H9 (cell line): Measurements from ENCODE around the gene SFXN1. TPM values are rescaled to one million over a fixed set of nuclear protein-coding genes. Genes with fewer than 3 reads are reported as not detected.

ENCODE experiments used
- DNase-seq: peaks from one replicate; pipeline ENCODE4 v3.0.0-alpha.2; 2017
- H2AFZ ChIP-seq: one replicate; pipeline ENCODE4 v1.6.1; 2013; ENCODE audit warnings: mild to moderate bottlenecking, low read length, control low read depth, moderate library complexity
- H2AK5ac ChIP-seq: 2 replicates; pipeline ENCODE4 v1.6.1; 2013; ENCODE audit warnings: low read length, control low read depth, mixed read lengths; ENCODE audit not compliant: insufficient read length
- H2BK120ac ChIP-seq: one replicate; pipeline ENCODE4 v1.6.1; 2013; ENCODE audit warnings: low read depth, mild to moderate bottlenecking, low read length, control low read depth, inconsistent platforms; ENCODE audit not compliant: poor library complexity, severe bottlenecking
- H2BK12ac ChIP-seq: 2 replicates; pipeline ENCODE4 v1.6.1; 2013; ENCODE audit warnings: low read length, control low read depth, mixed read lengths, low read depth; ENCODE audit not compliant: insufficient read length
- H2BK15ac ChIP-seq: 2 replicates; pipeline ENCODE4 v1.6.1; 2013; ENCODE audit warnings: low read depth, low read length, control low read depth
- H2BK20ac ChIP-seq: one replicate; pipeline ENCODE4 v1.6.1; 2013; ENCODE audit warnings: low read depth, mild to moderate bottlenecking, low read length, control low read depth, inconsistent platforms; ENCODE audit not compliant: poor library complexity, severe bottlenecking
- H2BK5ac ChIP-seq: 2 replicates; pipeline ENCODE4 v1.6.1; 2013; ENCODE audit warnings: low read length, control low read depth, mixed read lengths; ENCODE audit not compliant: insufficient read length
- H3K14ac ChIP-seq: 2 replicates; pipeline ENCODE4 v1.6.1; 2013; ENCODE audit warnings: low read length, control low read depth; ENCODE audit not compliant: insufficient read depth
- H3K18ac ChIP-seq: 2 replicates; pipeline ENCODE4 v1.6.1; 2013; ENCODE audit warnings: low read depth, mild to moderate bottlenecking, mixed read lengths, low read length, control low read depth; ENCODE audit not compliant: insufficient read length
- H3K23ac ChIP-seq: 2 replicates; pipeline ENCODE4 v1.6.1; 2013; ENCODE audit warnings: low read length, control low read depth, mixed read lengths, low read depth; ENCODE audit not compliant: insufficient read length
- H3K23me2 ChIP-seq: 2 replicates; pipeline ENCODE4 v1.6.1; 2013; ENCODE audit warnings: low read depth, mild to moderate bottlenecking, mixed read lengths, low read length, control low read depth; ENCODE audit not compliant: insufficient read length, poor library complexity, severe bottlenecking
- H3K27ac ChIP-seq: 2 replicates; pipeline ENCODE4 v1.5.1; 2013; ENCODE audit warnings: low read length, control low read depth, mixed read lengths, low read depth; ENCODE audit not compliant: insufficient read length
- H3K27me3 ChIP-seq: 2 replicates; pipeline ENCODE4 v1.6.1; 2013; ENCODE audit warnings: low read length, control low read depth, inconsistent platforms; ENCODE audit not compliant: insufficient read depth
- H3K4ac ChIP-seq: 2 replicates; pipeline ENCODE4 v1.6.1; 2013; ENCODE audit warnings: low read depth, mild to moderate bottlenecking, control low read depth, inconsistent platforms, low read length, moderate library complexity
- H3K4me1 ChIP-seq: 2 replicates; pipeline ENCODE4 v1.6.1; 2013; ENCODE audit warnings: low read length, control low read depth, inconsistent platforms; ENCODE audit not compliant: insufficient read depth
- H3K4me2 ChIP-seq: 2 replicates; pipeline ENCODE4 v1.6.1; 2013; ENCODE audit warnings: low read length, control low read depth, mixed read lengths; ENCODE audit not compliant: insufficient read length, insufficient read depth
- H3K56ac ChIP-seq: 2 replicates; pipeline ENCODE4 v1.6.1; 2013; ENCODE audit warnings: low read depth, mild to moderate bottlenecking, mixed read lengths, low read length, control low read depth; ENCODE audit not compliant: insufficient read length
- H3K79me1 ChIP-seq: 2 replicates; pipeline ENCODE4 v1.6.1; 2013; ENCODE audit warnings: low read depth, mild to moderate bottlenecking, moderate library complexity, low read length, control low read depth, inconsistent platforms; ENCODE audit not compliant: insufficient read depth, poor library complexity, severe bottlenecking
- H3K79me2 ChIP-seq: 2 replicates; pipeline ENCODE4 v1.6.1; 2013; ENCODE audit warnings: low read length, control low read depth, inconsistent platforms; ENCODE audit not compliant: insufficient read depth
- H3K9ac ChIP-seq: 2 replicates; pipeline ENCODE4 v1.6.1; 2013; ENCODE audit warnings: low read length, control low read depth, mixed read lengths; ENCODE audit not compliant: insufficient read length; ENCODE audit errors: extremely low read depth
- H3K9me3 ChIP-seq: one replicate; pipeline ENCODE4 v1.6.1; 2013; ENCODE audit warnings: low read depth, low read length, inconsistent platforms; ENCODE audit not compliant: control insufficient read depth
- H3T11ph ChIP-seq: one replicate; pipeline ENCODE4 v1.6.1; 2013; ENCODE audit warnings: mild to moderate bottlenecking, low read length, control low read depth, inconsistent platforms
- H4K20me1 ChIP-seq: one replicate; pipeline ENCODE4 v1.6.1; 2013; ENCODE audit not compliant: control insufficient read depth, insufficient read length, insufficient read depth
- H4K5ac ChIP-seq: 2 replicates; pipeline ENCODE4 v1.6.1; 2013; ENCODE audit warnings: low read depth, mild to moderate bottlenecking, mixed read lengths, low read length, control low read depth; ENCODE audit not compliant: insufficient read length
- H4K8ac ChIP-seq: replicated peaks from 2 replicates; pipeline ENCODE4 v1.6.1; 2013; ENCODE audit warnings: low read length, control low read depth, mixed read lengths, low read depth; ENCODE audit not compliant: insufficient read length
- H4K91ac ChIP-seq: 2 replicates; pipeline ENCODE4 v1.6.1; 2013; ENCODE audit warnings: low read depth, mild to moderate bottlenecking, moderate library complexity, mixed read lengths, low read length, control low read depth; ENCODE audit not compliant: insufficient read length
- H3K27ac Mint-ChIP-seq, 3 experiments: 2 replicates in 2 of 3; 3 replicates in 1 of 3; pipeline ENCODE4 v1.8.0; 2020 to 2021; ENCODE audit warnings: mixed read lengths in 3 of 3, mild to moderate bottlenecking in 1 of 3, moderate library complexity in 1 of 3
- H3K27me3 Mint-ChIP-seq: 2 replicates; pipeline ENCODE4 v1.8.0; 2021; ENCODE audit warnings: low read depth, mild to moderate bottlenecking, moderate library complexity, mixed read lengths
- H3K36me3 Mint-ChIP-seq, 3 experiments: 2 replicates in 2 of 3; 3 replicates in 1 of 3; pipeline ENCODE4 v1.8.0; 2020 to 2021; ENCODE audit warnings: low read depth in 3 of 3, mixed read lengths in 3 of 3; ENCODE audit not compliant: insufficient read depth in 1 of 3
- H3K4me1 Mint-ChIP-seq, 2 experiments: 2 replicates each; pipeline ENCODE4 v1.8.0; 2020; ENCODE audit warnings: mixed read lengths in 2 of 2
- H3K4me3 Mint-ChIP-seq, 2 experiments: 2 replicates in 1 of 2; 3 replicates in 1 of 2; pipeline ENCODE4 v1.8.0; 2020 to 2021; ENCODE audit warnings: mild to moderate bottlenecking in 2 of 2, mixed read lengths in 2 of 2, moderate library complexity in 1 of 2
- H3K9me3 Mint-ChIP-seq, 2 experiments: 2 replicates in 1 of 2; 3 replicates in 1 of 2; pipeline ENCODE4 v1.8.0; 2020; ENCODE audit warnings: mild to moderate bottlenecking in 2 of 2, mixed read lengths in 2 of 2, moderate library complexity in 1 of 2
- WGBS: extraction: QIAGEN DNeasy Blood & Tissue Kit; methylation state at CpG from one replicate; pipeline ENCODE4 v1.1.7; 2013; ENCODE audit warnings: missing lambda C conversion rate, low lambda C conversion rate, mixed read lengths; ENCODE audit not compliant: insufficient read length; ENCODE audit errors: extremely low coverage; 5-methylcytosine and 5-hydroxymethylcytosine counted together
- total RNA-seq: library from RNA; stranded (reverse); gene quantifications from 2 replicates; pipeline ENCODE4 v1.2.1, GENCODE V29; 2021
- TF ChIP-seq, protein P1 (sequence below): fragments of 200-600 bp; sonication (generic); conservative IDR thresholded peaks from 3 replicates; pipeline ENCODE4 v1.8.0; 2021; ENCODE audit warnings: antibody characterized with exemption, mild to moderate bottlenecking

The SFXN1 gene
- total RNA-seq, 1 experiment from 2014 or later: 99.2 TPM

DNA sequence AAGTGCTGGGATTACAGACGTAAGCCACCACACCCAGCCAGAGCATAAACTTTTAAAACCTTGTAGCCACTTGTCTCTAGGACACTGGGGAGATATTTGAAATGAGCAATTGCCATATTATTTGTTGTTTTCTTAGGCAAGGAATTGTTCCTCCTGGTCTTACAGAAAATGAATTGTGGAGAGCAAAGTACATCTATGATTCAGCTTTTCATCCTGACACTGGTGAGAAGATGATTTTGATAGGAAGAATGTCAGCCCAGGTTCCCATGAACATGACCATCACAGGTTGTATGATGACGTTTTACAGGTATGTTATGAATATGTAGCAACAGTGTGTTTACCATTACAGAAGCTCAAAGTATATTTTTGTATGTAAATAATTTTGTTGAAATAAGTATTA, 30.5 kb downstream of the SFXN1 start:
- H3K27ac Mint-ChIP-seq: no peak overlapping the region
- H3K14ac ChIP-seq: no peak overlapping the region
- H3K4me3 Mint-ChIP-seq: no peak overlapping the region
- H2BK20ac ChIP-seq: no peak overlapping the region
- WGBS: no CpG with 5 or more reads among the region's 2 CpGs
- no peaks in the 10 kb centered on the region for H4K20me1 ChIP-seq
- peaks cover 34 to 70% (median 63%) of the 10 kb centered on the region in 3 experiments; a peak in 6 of 7 replicates for H3K36me3 Mint-ChIP-seq
- no peak overlapping the region for H4K91ac ChIP-seq
- H3K9me3 Mint-ChIP-seq: no peaks in the 10 kb centered on the region
- no peak overlapping the region for H3K56ac ChIP-seq
- no peak overlapping the region for H3K4me2 ChIP-seq
- no peaks in the 10 kb centered on the region for H3K27me3 Mint-ChIP-seq
- H4K8ac ChIP-seq: no peak overlapping the region
- no peak overlapping the region for H2BK15ac ChIP-seq
- H3K23me2 ChIP-seq: no peaks in the 10 kb centered on the region
- H2BK120ac ChIP-seq: no peak overlapping the region
- no peak overlapping the region for H3T11ph ChIP-seq
- no peak overlapping the region for H2AK5ac ChIP-seq
- no peak overlapping the region for H2BK12ac ChIP-seq
- H3K27me3 ChIP-seq: no peaks in the 10 kb centered on the region
- DNase-seq: no peak
- no peaks in the 10 kb centered on the region for H3K9me3 ChIP-seq
- H3K9ac ChIP-seq: no peak overlapping the region
- no peak overlapping the region for H4K5ac ChIP-seq
- H3K27ac ChIP-seq: no peak overlapping the region
- no peak overlapping the region for H3K23ac ChIP-seq
- no peak overlapping the region for H3K4ac ChIP-seq
- TF ChIP-seq, protein P1, sequence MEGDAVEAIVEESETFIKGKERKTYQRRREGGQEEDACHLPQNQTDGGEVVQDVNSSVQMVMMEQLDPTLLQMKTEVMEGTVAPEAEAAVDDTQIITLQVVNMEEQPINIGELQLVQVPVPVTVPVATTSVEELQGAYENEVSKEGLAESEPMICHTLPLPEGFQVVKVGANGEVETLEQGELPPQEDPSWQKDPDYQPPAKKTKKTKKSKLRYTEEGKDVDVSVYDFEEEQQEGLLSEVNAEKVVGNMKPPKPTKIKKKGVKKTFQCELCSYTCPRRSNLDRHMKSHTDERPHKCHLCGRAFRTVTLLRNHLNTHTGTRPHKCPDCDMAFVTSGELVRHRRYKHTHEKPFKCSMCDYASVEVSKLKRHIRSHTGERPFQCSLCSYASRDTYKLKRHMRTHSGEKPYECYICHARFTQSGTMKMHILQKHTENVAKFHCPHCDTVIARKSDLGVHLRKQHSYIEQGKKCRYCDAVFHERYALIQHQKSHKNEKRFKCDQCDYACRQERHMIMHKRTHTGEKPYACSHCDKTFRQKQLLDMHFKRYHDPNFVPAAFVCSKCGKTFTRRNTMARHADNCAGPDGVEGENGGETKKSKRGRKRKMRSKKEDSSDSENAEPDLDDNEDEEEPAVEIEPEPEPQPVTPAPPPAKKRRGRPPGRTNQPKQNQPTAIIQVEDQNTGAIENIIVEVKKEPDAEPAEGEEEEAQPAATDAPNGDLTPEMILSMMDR: no peak
- no peaks in the 10 kb centered on the region for H3K79me1 ChIP-seq
- no peak overlapping the region for H2AFZ ChIP-seq
- no peak overlapping the region for H2BK5ac ChIP-seq
- H3K18ac ChIP-seq: no peak overlapping the region
- H3K4me1 Mint-ChIP-seq: no peaks in the 10 kb centered on the region
- no peaks in the 10 kb centered on the region for H3K4me1 ChIP-seq
- H3K79me2 ChIP-seq: peaks cover 2% of the 10 kb centered on the region; the same call in 1 of the 2 replicates
